Heart right ventricle (tissue), 16 donors: ENCODE results near the gene EML1. TPM values are rescaled to one million over a fixed set of nuclear protein-coding genes. Genes with fewer than 3 reads are reported as not detected.

Experiments used
- ATAC-seq, 8 donors: fragments of 200-7000 bp; cut with Tn5 transposase; one replicate each; pipeline ENCODE4 v1.9.1; 2020; ENCODE audit warnings: mild to moderate bottlenecking in 8 of 8, moderate library complexity in 8 of 8, moderate number of reproducible peaks in 1 of 8
- DNase-seq, 2 donors: peaks; one replicate each; pipeline ENCODE4 v3.0.0-alpha.2; 2020
- H3K27ac ChIP-seq, 10 donors: fragments of 200-600 bp; sonication (generic) in 2 of 10; one replicate each; pipeline versions ENCODE4 v1.5.0 to v1.8.0; 2020 to 2022; ENCODE audit warnings: mild to moderate bottlenecking in 3 of 10
- H3K27me3 ChIP-seq, 7 donors: fragments of 200-600 bp; one replicate each; pipeline ENCODE4 v1.8.0; 2021 to 2022; ENCODE audit warnings: mild to moderate bottlenecking in 2 of 7
- H3K36me3 ChIP-seq, 9 donors: fragments of 200-600 bp; sonication (generic) in 1 of 9; one replicate each; pipeline versions ENCODE4 v1.5.0 to v1.8.0; 2020 to 2022; ENCODE audit warnings: mild to moderate bottlenecking in 2 of 9
- H3K4me1 ChIP-seq, 9 donors: fragments of 200-600 bp; sonication (generic) in 1 of 9; one replicate each; pipeline versions ENCODE4 v1.5.0 to v1.8.0; 2020 to 2022; ENCODE audit warnings: mild to moderate bottlenecking in 4 of 9
- H3K4me3 ChIP-seq, 10 donors: fragments of 200-600 bp; sonication (generic) in 2 of 10; one replicate each; pipeline versions ENCODE4 v1.5.0 to v1.8.0; 2020 to 2022; ENCODE audit warnings: mild to moderate bottlenecking in 7 of 10, moderate library complexity in 2 of 10
- H3K9me3 ChIP-seq, 11 donors: fragments of 200-600 bp in 10 of 11; sonication (generic) in 2 of 11; one replicate each; pipeline versions ENCODE4 v1.5.0 to v1.8.0; 2013 to 2022; ENCODE audit warnings: mild to moderate bottlenecking in 2 of 11, control low read depth in 1 of 11, moderate library complexity in 1 of 11
- CTCF ChIP-seq, 9 donors: fragments of 200-600 bp; sonication (generic) in 2 of 9; IDR thresholded peaks; one replicate each; pipeline versions ENCODE4 v1.5.0 to v1.8.0; 2021 to 2022; ENCODE audit warnings: antibody characterized with exemption in 9 of 9, mild to moderate bottlenecking in 5 of 9, moderate library complexity in 1 of 9
- WGBS, 2 donors: extraction: QIAGEN DNeasy Blood & Tissue Kit; methylation state at CpG; one replicate each; pipeline ENCODE4 v1.1.7; 2013; ENCODE audit warnings: inconsistent platforms in 1 of 2; 5-methylcytosine and 5-hydroxymethylcytosine counted together
- intact Hi-C, 10 donors: fragments of 100-400 bp; cut with DNase I; formaldehyde crosslinking; loops; one replicate each; pipeline versions ENCODE4 v1.11.1 to v1.14.2; 2022
- polyA plus RNA-seq, 2 donors: library from polyadenylated mRNA; stranded (reverse); fragments of 200-250 nt; gene quantifications; one replicate each; pipeline ENCODE4 v1.2.3, GENCODE V29; 2013
- total RNA-seq, 10 donors: library from RNA; stranded (reverse); fragmentation: NEBNext Ultra II Directional in 3 of 10; extraction: Animal tissue kit (Norgen Biotek cat#: 25700) in 3 of 10; gene quantifications; one replicate each; pipeline versions ENCODE4 v1.2.1 to v1.2.4, GENCODE V29; 2021 to 2023
- donor health status: Arrhythmogenic right ventricular cardiomyopathy.
- donor health status: ischemic (EF 13 %, LVEDD 7.1; RV severe dilation, severe dysfunction).
- donor health status: healthy with polysubstance abuse.
- donor health status: DM: no; HTN: yes; CAD: no.
- donor health status: DM: no; HTN: no; CAD: no.
- donor health status: ischemic (EF 25% LVEDD 6.9; RV normal size, moderate dysfunction).
- donor health status: ischemic (EF 25% LVEDD 5.7; RV mildly dilated, moderate dysfunction).
- donor health status: healthy.
- donor health status: DM: yes; HTN: yes; CAD: no.
- donor health status: Ischemic cardiomyopathy.
- donor health status: ischemic (EF 35%, LVEDD 5.7; RV mildly dilated, moderate dysfunction).
- donor health status: nonischemic (EF 11% LVEDD 7.7; RV severe dilation, severe dysfunction).
- donor health status: DM: yes; HTN: yes; CAD: no.
- donor health status: PGD.
- donor health status: ischemic (EF 29% LVEDD 5.4; RV normal size, mild dysfunction).
- donor health status: nonischemic (EF 23%, LVEDD 6.1; RV moderate dilation, normal function).

The EML1 gene
- total and polyA plus RNA-seq, 12 donors: 9.1 to 49.2 (median 33.8) TPM

GRCh38 chr14:99797231-99797630 lies 4.0 kb downstream of the EML1 start:
- DNase-seq (no peak), ATAC-seq (no peak)
- H3K9me3 ChIP-seq: peaks cover 0 to 5% (median 0%) of the 10 kb centered on the region in 11 donors
- H3K4me1 ChIP-seq: peaks cover 0 to 24% (median 16%) of the 10 kb centered on the region in 9 donors
- no peak for TF ChIP-seq CTCF (IDR thresholded peaks at IDR 0.05)
- H3K27me3 ChIP-seq: peaks cover 0 to 32% (median 0%) of the 10 kb centered on the region in 7 donors
- no peak overlapping the region for H3K4me3 ChIP-seq
- no peaks in the 10 kb centered on the region for H3K36me3 ChIP-seq
- no peak overlapping the region for H3K27ac ChIP-seq
- intact Hi-C loops: loop anchor here in 4 of 10 donors (5.0 to 10.0 kb wide), 3 partner anchors 62 to 90 kb away; no protein-coding TSS in a partner anchor

GRCh38 chr14:99800781-99801180 lies 7.6 kb downstream of the EML1 start:
- Histone ChIP-seq H3K27ac (no peak overlapping the region), H3K36me3 (no peaks in the 10 kb centered on the region), H3K9me3 (peaks cover 0 to 5% (median 0%) of the 10 kb centered on the region in 11 donors), H3K4me3 (no peak overlapping the region), H3K27me3 (peaks cover 0 to 6% (median 0%) of the 10 kb centered on the region in 7 donors), H3K4me1 (peaks cover 0 to 9% (median 0%) of the 10 kb centered on the region in 9 donors)
- 90 to 92% methylated on average over 5 of the region's 5 CpGs for WGBS, 2 donors
- ATAC-seq (peak in 1 of 8 donors; percentile 20), DNase-seq (no peak)
- no peak for TF ChIP-seq CTCF (IDR thresholded peaks at IDR 0.05)
- intact Hi-C loops: no loop called here

GRCh38 chr14:99802301-99803105 lies 9.3 kb downstream of the EML1 start:
- ATAC-seq: no peak
- WGBS, 2 donors: 83 to 84% methylated on average over 13 of the region's 13 CpGs
- H3K4me1 ChIP-seq: peaks cover 0 to 20% (median 6%) of the 10 kb centered on the region in 9 donors
- DNase-seq: no peak
- TF ChIP-seq CTCF (IDR thresholded peaks at IDR 0.05): no peak
- no peaks in the 10 kb centered on the region for H3K27me3 ChIP-seq
- H3K27ac ChIP-seq: no peak overlapping the region
- H3K36me3 ChIP-seq: no peaks in the 10 kb centered on the region
- no peak overlapping the region for H3K4me3 ChIP-seq
- intact Hi-C loops: no loop called here
- peaks cover 0 to 2% (median 0%) of the 10 kb centered on the region in 11 donors for H3K9me3 ChIP-seq

- Histone ChIP-seq H3K36me3 (no peaks in the 10 kb centered on the region), H3K4me3 (no peak overlapping the region), H3K4me1 (peaks cover 0 to 25% (median 12%) of the 10 kb centered on the region in 9 donors), H3K27me3 (no peaks in the 10 kb centered on the region), H3K9me3 (no peaks in the 10 kb centered on the region), H3K27ac (no peak overlapping the region)
- 77 to 83% methylated on average over 14 of the region's 14 CpGs for WGBS, 2 donors
- no peak for TF ChIP-seq CTCF (IDR thresholded peaks at IDR 0.05)
- intact Hi-C loops: no loop called here
- no peak for ATAC-seq
- no peak for DNase-seq
Measured at GRCh38 chr14:99803106-99803775, 10.0 kb downstream of the EML1 start.
